ENCODE results near the gene CYP4V2.
"Not testable (repeated sequence)": the region's sequence is repeated elsewhere in the genome, so short reads cannot be mapped to it uniquely, and the experiment has no call there.

CYP4V2 gene

GRCh38 chr4:186234367-186234766 lies 43.0 kb downstream of the CYP4V2 start:
- DNase-seq (ENCODE audit: low read depth) = no peak

DNA sequence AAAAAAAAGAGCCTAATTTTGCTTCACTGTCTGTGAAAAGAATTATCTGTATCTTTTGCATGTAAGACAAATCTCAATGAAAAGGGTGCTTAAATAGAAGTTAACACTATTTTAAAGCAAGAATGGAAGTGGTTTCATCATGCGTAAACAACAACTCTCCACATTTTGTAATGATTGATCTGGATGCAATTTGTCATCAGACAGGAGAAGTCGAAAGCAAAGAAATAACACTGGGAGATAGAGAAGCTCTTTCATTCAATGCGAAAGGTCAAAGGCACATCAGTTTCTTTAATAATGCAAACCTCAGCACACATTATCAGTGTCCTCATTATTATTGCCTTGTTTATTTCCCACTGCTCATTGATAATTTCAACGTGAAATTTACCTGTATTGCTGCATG lies 44.8 kb downstream of the CYP4V2 start:
- DNase-seq (ENCODE audit: low read depth) = no peak

GRCh38 chr4:186240452-186240847 lies 49.1 kb downstream of the CYP4V2 start:
- DNase-seq (ENCODE audit: low read depth) = no peak

- DNase-seq (ENCODE audit: low read depth) = no peak
Measured at GRCh38 chr4:186240848-186241491, 49.6 kb downstream of the CYP4V2 start.

- no peak for DNase-seq (ENCODE audit: low read depth)
Measured at GRCh38 chr4:186241616-186242015, 50.2 kb downstream of the CYP4V2 start.

GRCh38 chr4:186242031-186242430 lies 50.7 kb downstream of the CYP4V2 start:
- not testable (repeated sequence) for DNase-seq (ENCODE audit: low read depth)

DNA sequence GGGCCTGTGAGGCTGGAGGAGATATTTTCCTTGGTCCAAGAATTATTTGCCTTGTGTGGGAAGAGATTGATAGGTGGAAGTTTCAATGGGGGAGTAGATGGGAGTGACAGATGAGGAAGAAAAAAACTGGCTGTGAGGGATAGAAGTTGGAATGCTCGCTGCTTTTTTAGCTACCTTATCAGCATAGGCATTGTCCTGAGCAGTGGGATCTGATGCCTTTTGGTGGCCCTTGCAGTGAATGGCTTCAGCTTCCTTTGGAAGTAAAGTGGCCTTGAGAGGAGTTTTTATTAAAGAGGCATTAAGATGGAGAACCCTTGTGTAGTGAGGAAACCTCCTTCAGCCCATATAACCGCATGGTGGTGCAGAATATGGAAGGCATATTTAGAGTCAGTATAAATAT lies 52.0 kb downstream of the CYP4V2 start:
- DNase-seq (ENCODE audit: low read depth) = no peak

DNA sequence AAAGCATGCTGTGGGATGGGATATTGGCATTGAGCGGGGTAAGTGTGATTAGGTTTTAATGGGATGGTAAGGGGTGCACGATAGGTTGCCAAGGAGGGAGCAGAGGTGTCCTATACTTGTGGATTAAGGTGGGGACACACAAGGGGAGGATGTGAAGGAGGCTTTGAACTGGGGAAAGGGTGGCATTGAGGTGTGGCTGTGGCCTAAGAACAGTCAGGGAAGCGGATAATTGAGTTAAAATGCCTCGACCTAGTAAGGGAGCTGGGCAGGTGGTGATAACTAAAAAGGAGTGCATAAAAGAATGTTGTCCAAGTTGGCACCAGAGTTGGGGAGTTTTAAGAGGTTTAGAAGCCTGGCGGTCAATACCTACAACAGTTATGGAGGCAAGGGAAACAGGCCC lies 53.5 kb downstream of the CYP4V2 start:
- DNase-seq (ENCODE audit: low read depth) = no peak

DNA sequence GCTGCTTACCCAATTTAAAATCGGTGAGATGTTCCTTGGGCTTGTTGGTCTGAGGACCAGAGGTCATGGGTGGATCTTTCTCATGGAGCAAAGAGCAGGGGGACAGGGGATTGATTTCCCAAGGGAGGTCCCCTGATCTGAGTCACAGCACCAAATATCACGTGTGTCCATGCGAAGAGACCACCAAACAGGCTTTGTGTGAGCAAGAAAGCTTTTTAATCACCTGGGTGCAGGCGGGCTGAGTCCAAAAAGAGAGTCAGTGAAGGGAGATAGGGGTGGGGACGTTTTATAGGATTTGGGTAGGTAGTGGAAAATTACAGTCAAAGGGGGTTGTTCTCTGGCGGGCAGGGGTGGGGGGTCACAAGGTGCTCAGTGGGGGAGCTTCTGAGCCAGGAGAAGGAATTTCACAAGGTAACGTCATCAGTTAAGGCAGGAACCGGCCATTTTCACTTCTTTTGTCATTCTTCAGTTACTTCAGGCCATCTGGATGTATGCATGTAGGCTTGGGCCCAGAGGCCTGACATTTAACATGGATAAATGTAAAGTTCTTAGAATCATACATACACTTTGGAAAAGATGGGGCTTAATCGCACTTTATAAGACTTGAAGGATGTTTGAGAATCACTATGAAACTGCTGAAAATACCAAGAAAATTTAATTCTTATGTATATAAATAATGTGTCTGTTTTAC lies 55.8 kb downstream of the CYP4V2 start:
- not testable (repeated sequence) for DNase-seq (ENCODE audit: low read depth)

GRCh38 chr4:186248643-186249042 lies 57.3 kb downstream of the CYP4V2 start:
- DNase-seq (ENCODE audit: low read depth) = no peak

- DNase-seq (ENCODE audit: low read depth) = no peak
Measured at GRCh38 chr4:186249785-186250754, 58.7 kb downstream of the CYP4V2 start.

DNA sequence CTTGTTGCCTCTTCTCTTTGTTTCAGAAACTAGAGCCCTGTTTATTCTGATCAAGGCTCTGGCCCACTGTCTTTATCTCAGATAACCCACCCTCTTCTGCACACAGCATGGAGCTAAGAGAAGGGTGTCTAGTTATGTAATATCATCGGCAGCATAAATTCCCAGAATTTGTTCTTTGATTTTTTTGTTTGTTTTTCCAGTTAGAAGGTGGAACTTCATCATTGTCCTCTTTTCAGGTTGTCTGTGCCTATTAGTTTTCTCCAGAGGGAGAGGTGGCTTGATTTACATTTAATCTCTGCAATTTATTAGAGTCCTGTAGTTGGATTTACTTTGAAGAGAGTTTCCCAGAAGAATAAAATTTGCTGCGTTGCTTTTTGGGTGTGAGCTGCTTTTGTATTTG lies 59.4 kb downstream of the CYP4V2 start:
- DNase-seq (ENCODE audit: low read depth) = no peak

DNA sequence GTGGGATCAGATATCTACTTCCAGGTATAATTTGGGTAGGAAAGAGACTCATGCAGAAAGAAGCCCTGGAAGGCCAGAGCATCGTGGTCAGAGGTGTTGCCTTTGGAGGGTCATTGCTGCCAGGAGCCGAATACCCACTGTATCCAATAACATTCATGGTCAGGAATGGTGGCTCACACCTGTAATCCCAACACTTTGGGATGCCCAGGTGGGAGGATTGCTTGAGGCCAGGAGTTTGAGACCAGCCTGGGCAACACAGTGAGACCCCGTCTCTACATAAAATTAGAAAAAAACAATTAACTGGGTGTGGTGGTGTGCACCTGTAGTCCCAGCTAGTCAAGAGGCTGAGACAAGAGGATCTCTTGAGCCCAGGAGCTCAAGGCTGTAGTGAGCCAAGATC lies 63.8 kb downstream of the CYP4V2 start:
- no peak for DNase-seq (ENCODE audit: low read depth)

GRCh38 chr4:186258216-186258811 lies 66.9 kb downstream of the CYP4V2 start:
- DNase-seq (ENCODE audit: low read depth) = no peak

- DNase-seq (ENCODE audit: low read depth) = no peak
Measured at GRCh38 chr4:186260117-186260503, 68.7 kb downstream of the CYP4V2 start.
